Peyer's patch (tissue), 4 donors: Measurements from ENCODE around the gene RGS11. TPM values are rescaled to one million over a fixed set of nuclear protein-coding genes. Genes with fewer than 3 reads are reported as not detected.
A peak's percentile ranks its signal among the peaks of the same experiment; 100 is the strongest.

Experiments used
- DNase-seq, 3 donors: peaks; one replicate each; pipeline ENCODE4 v3.0.0-alpha.2; 2017 to 2019
- H3K27ac ChIP-seq, 4 donors: fragments of 200-600 bp; sonication (generic); one replicate each; pipeline ENCODE4 v1.5.1; 2016 to 2019
- H3K27me3 ChIP-seq, 2 donors: fragments of 200-600 bp; sonication (generic); one replicate each; pipeline ENCODE4 v1.5.1; 2019
- H3K36me3 ChIP-seq, 3 donors: fragments of 200-600 bp; sonication (generic); one replicate each; pipeline ENCODE4 v1.5.1; 2016 to 2019
- H3K4me1 ChIP-seq, 4 donors: fragments of 200-600 bp; sonication (generic); one replicate each; pipeline ENCODE4 v1.5.1; 2016 to 2019
- H3K4me3 ChIP-seq, 4 donors: fragments of 200-600 bp; sonication (generic); 1 replicate in 3 of 4; 2 replicates in 1 of 4; pipeline ENCODE4 v1.5.1; 2016 to 2019; ENCODE audit warnings: mild to moderate bottlenecking in 1 of 4
- H3K9me3 ChIP-seq, 4 donors: fragments of 200-600 bp; sonication (generic); one replicate each; pipeline ENCODE4 v1.5.1; 2016 to 2019; ENCODE audit warnings: mild to moderate bottlenecking in 1 of 4
- POLR2A ChIP-seq, 2 donors: fragments of 450-650 bp; IDR thresholded peaks; one replicate each; pipeline ENCODE4 v1.5.1; 2017; ENCODE audit warnings: antibody characterized with exemption in 2 of 2, mild to moderate bottlenecking in 2 of 2, moderate library complexity in 2 of 2
- total RNA-seq, 4 donors: library from RNA; depleted of rRNA; stranded (reverse); fragments of >200 nt; gene quantifications; one replicate each; pipeline ENCODE4 v1.1.0, GENCODE V29; 2016
- TF ChIP-seq, protein P1 (sequence below), 6 experiments: fragments of 450-650 bp in 4 of 6; fragments of 200-600 bp in 2 of 6; sonication (generic) in 1 of 6; IDR thresholded peaks; one replicate each; pipeline ENCODE4 v1.5.1; 2017 to 2019; ENCODE audit warnings: antibody characterized with exemption in 6 of 6, mild to moderate bottlenecking in 3 of 6, moderate library complexity in 1 of 6

Gene RGS11
- total RNA-seq, 4 donors from 2014 or later = 6.1 to 16.5 (median 11.4) TPM

DNA sequence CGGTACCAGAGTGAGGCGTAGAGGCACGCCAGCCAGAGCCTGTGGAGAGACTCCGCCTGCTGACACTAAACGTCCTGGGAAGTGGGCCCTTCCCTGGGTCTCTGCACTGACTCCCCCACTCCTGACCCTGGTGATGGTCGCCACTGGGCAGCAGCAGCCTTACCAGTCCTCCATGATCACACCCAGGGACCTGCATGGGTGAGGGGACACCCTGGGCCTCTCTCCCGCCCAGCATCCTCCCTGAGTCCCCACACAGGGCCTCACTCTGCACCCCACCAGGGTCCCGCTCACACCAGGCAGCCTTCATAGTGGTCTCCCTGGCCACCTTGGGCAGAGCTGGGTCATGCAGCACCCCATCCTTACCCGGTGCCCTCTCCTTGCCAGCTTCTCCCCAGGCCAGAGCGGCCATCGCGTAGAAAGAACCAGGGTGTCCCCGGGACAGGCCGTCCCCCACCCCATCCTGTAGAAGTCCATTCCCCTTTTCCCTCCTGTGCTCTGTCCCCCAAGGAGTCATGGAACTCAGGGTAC lies 10.7 kb downstream of the RGS11 start:
- Histone ChIP-seq H3K4me3 (no peak overlapping the region), H3K4me1 (peaks cover 0 to 25% (median 0%) of the 10 kb centered on the region in 4 donors), H3K9me3 (no peaks in the 10 kb centered on the region), H3K36me3 (peaks cover 0 to 51% (median 0%) of the 10 kb centered on the region in 3 donors), H3K27me3 (no peaks in the 10 kb centered on the region), H3K27ac (peak overlapping the region in 2 of 4 donors; percentile 78 to 90)
- no peak for TF ChIP-seq POLR2A (IDR thresholded peaks at IDR 0.05)
- TF ChIP-seq, protein P1, sequence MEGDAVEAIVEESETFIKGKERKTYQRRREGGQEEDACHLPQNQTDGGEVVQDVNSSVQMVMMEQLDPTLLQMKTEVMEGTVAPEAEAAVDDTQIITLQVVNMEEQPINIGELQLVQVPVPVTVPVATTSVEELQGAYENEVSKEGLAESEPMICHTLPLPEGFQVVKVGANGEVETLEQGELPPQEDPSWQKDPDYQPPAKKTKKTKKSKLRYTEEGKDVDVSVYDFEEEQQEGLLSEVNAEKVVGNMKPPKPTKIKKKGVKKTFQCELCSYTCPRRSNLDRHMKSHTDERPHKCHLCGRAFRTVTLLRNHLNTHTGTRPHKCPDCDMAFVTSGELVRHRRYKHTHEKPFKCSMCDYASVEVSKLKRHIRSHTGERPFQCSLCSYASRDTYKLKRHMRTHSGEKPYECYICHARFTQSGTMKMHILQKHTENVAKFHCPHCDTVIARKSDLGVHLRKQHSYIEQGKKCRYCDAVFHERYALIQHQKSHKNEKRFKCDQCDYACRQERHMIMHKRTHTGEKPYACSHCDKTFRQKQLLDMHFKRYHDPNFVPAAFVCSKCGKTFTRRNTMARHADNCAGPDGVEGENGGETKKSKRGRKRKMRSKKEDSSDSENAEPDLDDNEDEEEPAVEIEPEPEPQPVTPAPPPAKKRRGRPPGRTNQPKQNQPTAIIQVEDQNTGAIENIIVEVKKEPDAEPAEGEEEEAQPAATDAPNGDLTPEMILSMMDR (IDR thresholded peaks at IDR 0.05) = no peak
- DNase-seq = peak in 1 of 3 donors; percentile 43

DNA sequence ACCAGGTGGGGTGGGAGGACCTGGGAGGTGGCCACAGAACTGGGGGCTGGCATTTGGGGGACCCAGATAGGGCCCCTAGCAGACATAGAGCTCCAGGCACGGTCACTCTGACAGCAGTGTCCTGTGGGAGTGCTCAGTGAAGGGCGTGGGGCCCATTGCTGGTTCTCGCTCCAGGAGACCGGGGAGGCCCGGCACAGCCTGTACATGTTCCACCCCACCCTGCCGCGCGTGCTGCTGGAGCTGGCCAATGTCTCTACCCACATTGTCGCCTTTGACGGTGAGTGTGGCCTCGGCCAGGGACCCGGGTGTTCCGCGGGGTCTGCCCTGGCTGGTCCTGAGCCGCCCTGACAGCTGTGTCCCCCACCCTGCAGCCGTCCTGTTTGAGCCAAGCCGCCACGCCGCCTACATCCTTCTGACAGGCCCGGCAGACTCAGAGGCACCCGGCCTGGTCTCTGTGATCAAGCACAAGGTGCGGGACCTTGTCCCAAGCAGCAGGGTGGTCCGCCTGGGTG lies 11.2 kb downstream of the RGS11 start:
- H3K9me3 ChIP-seq = no peaks in the 10 kb centered on the region
- peaks cover 0 to 56% (median 0%) of the 10 kb centered on the region in 3 donors for H3K36me3 ChIP-seq
- no peak overlapping the region for H3K27ac ChIP-seq
- H3K4me1 ChIP-seq = peaks cover 0 to 25% (median 0%) of the 10 kb centered on the region in 4 donors
- H3K4me3 ChIP-seq = no peak overlapping the region
- peak in 1 of 3 donors; percentile 43 for DNase-seq
- TF ChIP-seq, protein P1 (IDR thresholded peaks at IDR 0.05) = no peak
- no peaks in the 10 kb centered on the region for H3K27me3 ChIP-seq

DNA sequence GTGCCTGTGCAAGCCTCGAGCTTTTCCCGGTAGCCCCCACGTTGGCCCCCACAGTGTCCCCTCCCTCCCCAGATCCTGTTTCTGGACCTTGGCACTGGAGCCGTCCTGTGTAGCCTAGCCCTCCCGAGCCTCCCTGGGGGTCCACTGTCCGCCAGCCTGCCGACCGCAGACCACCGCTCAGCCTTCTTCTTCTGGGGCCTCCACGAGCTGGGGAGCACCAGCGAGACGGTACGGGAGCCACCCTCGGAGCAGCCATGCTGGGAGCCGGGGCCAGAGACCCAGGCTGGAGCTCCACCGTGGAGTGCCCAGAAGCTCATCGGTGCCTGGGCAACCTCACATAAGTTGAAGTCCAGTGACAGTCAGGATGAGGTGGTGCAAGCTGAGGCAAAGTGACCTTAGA lies 11.8 kb downstream of the RGS11 start:
- Histone ChIP-seq H3K9me3 (no peaks in the 10 kb centered on the region), H3K36me3 (peaks cover 0 to 62% (median 0%) of the 10 kb centered on the region in 3 donors), H3K4me3 (no peak overlapping the region), H3K27me3 (no peaks in the 10 kb centered on the region), H3K4me1 (peaks cover 0 to 25% (median 0%) of the 10 kb centered on the region in 4 donors), H3K27ac (no peak overlapping the region)
- DNase-seq = no peak
- TF ChIP-seq, protein P1 (IDR thresholded peaks at IDR 0.05) = no peak
- no peak for TF ChIP-seq POLR2A (IDR thresholded peaks at IDR 0.05)

DNA sequence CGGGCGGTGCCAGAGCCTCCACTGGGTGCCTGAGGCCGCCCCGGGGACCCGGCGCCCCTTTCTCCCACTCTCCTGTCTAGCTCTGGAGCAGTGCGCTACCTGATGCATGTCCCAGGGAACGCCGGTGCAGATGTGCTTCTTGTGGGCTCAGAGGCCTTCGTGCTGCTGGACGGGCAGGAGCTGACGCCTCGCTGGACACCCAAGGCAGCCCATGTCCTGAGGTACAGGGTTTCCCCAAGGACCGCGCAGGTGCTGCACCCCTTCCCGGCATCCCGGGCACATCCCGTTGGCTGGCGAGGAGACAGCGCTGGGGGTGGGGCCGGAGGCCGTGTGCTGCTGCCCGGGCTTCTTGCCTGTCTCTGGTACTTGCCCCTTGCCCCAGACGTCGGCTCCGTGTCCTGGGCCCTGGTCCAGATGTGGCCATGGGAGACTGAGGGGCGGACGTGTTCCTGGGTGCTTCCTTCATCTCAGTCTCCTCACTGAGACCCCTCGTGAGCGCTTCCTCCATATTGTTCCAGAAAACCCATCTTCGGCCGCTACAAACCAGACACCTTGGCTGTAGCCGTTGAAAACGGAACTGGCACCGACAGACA lies 12.5 kb downstream of the RGS11 start:
- TF ChIP-seq POLR2A (IDR thresholded peaks at IDR 0.05) = no peak
- TF ChIP-seq, protein P1 (IDR thresholded peaks at IDR 0.05) = no peak
- Histone ChIP-seq H3K9me3 (no peaks in the 10 kb centered on the region), H3K27ac (no peak overlapping the region), H3K36me3 (peaks cover 0 to 65% (median 0%) of the 10 kb centered on the region in 3 donors), H3K27me3 (no peaks in the 10 kb centered on the region), H3K4me1 (peaks cover 0 to 25% (median 0%) of the 10 kb centered on the region in 4 donors), H3K4me3 (no peak overlapping the region)
- no peak for DNase-seq

DNA sequence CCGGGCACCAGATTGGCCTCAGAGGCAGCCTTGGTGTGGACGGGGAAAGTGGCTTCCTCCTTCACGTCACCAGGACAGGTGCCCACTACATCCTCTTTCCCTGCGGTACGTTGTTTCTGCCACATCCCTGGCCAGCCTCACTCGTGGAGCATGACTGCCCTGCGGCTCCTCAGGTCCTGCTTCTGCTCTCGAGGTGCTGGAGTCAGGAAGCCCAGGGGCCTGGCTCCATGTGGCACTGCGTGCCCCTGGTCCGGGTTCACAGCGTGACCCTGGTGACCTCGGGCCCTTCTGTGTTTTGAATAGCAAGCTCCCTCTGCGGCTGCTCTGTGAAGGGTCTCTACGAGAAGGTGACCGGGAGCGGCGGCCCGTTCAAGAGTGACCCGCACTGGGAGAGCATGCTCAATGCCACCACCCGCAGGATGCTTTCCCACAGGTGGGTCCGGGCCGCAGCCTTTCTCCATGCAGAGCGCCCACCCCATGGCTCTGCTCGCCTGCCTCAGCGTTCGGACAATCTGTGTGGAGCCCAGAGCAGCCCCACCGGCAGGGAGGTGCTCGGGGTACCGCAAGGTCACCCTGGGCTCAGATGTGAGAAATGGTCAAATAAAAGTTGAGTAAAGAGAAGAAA lies 13.5 kb downstream of the RGS11 start:
- peaks cover 0 to 19% (median 0%) of the 10 kb centered on the region in 4 donors for H3K4me1 ChIP-seq
- H3K27ac ChIP-seq = no peak overlapping the region
- no peaks in the 10 kb centered on the region for H3K27me3 ChIP-seq
- H3K4me3 ChIP-seq = no peak overlapping the region
- TF ChIP-seq, protein P1 (IDR thresholded peaks at IDR 0.05) = no peak
- no peak for TF ChIP-seq POLR2A (IDR thresholded peaks at IDR 0.05)
- H3K36me3 ChIP-seq = peaks cover 0 to 65% (median 0%) of the 10 kb centered on the region in 3 donors
- no peak for DNase-seq
- no peaks in the 10 kb centered on the region for H3K9me3 ChIP-seq
